ENCODE data around the gene GAST. TPM values are rescaled to one million over a fixed set of nuclear protein-coding genes. Genes with fewer than 3 reads are reported as not detected.

GAST gene
- total and polyA plus RNA-seq, 2 of the 4 experiments (the other 2 are of a cell fraction): not detected

GRCh38 chr17:41691031-41691777 is 20.9 kb upstream of the GAST start:
- Histone ChIP-seq H2BK5ac (ENCODE audit: low read depth, low read length, poor library complexity, severe bottlenecking) (no peak overlapping the region), H3K27me3 (ENCODE audit: control insufficient read depth, insufficient read depth, low read length) (no peaks in the 10 kb centered on the region), H3K9me1 (ENCODE audit: insufficient read depth, low read length) (peaks cover 16% of the 10 kb centered on the region), H3K9ac (ENCODE audit: low read depth, low read length) (peak overlapping the region; percentile 45; the same call in 1 of the 2 replicates), H2AK5ac (ENCODE audit: low read depth, low read length) (no peak overlapping the region), H3K56ac (ENCODE audit: extremely low read depth, insufficient read depth, low read length) (no peak overlapping the region), H2AK9ac (replicated peaks; ENCODE audit: low read depth, low read length, poor library complexity) (no peak overlapping the region), H3K9me3 (ENCODE audit: control insufficient read depth, insufficient read depth, low read length) (no peaks in the 10 kb centered on the region), H3K27ac (ENCODE audit: insufficient read depth, low read length) (no peak overlapping the region), H3K79me1 (ENCODE audit: low read depth in 1 of 2, low read length in 2 of 2) (peaks cover 19 to 49% of the 10 kb centered on the region in 2 experiments), H2BK20ac (ENCODE audit: low read depth, low read length) (no peak overlapping the region), H2BK120ac (ENCODE audit: low read depth, low read length) (no peak overlapping the region), H3K36me3 (ENCODE audit: control insufficient read depth, insufficient read depth, low read length) (peaks cover 46% of the 10 kb centered on the region), H3K4me2 (ENCODE audit: low read depth, low read length) (peak overlapping the region; percentile 22; the same call in 1 of the 2 replicates), H3K23ac (ENCODE audit: low read depth, low read length) (peak overlapping the region; percentile 17; the same call in 1 of the 2 replicates), H2AFZ (replicated peaks; ENCODE audit: low read length, poor library complexity) (no peak overlapping the region), H2BK15ac (ENCODE audit: low read depth, low read length) (no peak overlapping the region), H3K4me1 (ENCODE audit: control insufficient read depth, insufficient read depth, low read length) (peaks cover 4% of the 10 kb centered on the region), H4K5ac (ENCODE audit: low read depth, low read length) (no peak overlapping the region), H3K14ac (replicated peaks; ENCODE audit: low read depth, low read length) (no peak overlapping the region; the same call in 1 of the 2 replicates), H4K8ac (ENCODE audit: low read depth in 2 of 2, low read length in 2 of 2) (no peak overlapping the region), H3K18ac (ENCODE audit: low read depth, low read length) (no peak overlapping the region), H4K20me1 (ENCODE audit: insufficient read depth, low read length) (peaks cover 70% of the 10 kb centered on the region), H3K4ac (ENCODE audit: low read depth, low read length) (no peak overlapping the region), H4K91ac (ENCODE audit: insufficient read depth, low read depth, low read length) (no peak overlapping the region), H3K4me3 (ENCODE audit: insufficient read depth, low read depth, low read length) (no peak overlapping the region)
- in situ Hi-C loops (cut with MboI; ENCODE audit: low sequenced_read_pairs): no loop called here
- ATAC-seq (ENCODE audit: low read depth) (no peak), DNase-seq (peak; percentile 2)
- TF ChIP-seq RCOR1 (IDR thresholded peaks at IDR 0.05; ENCODE audit: insufficient replicate concordance, low read length) (no peak), ELK1 (IDR thresholded peaks at IDR 0.05; ENCODE audit: borderline replicate concordance, low read depth, low read length) (no peak), NFE2L2 (IDR thresholded peaks at IDR 0.05; ENCODE audit: low read depth, low read length) (no peak), MAZ (IDR thresholded peaks at IDR 0.05; ENCODE audit: borderline replicate concordance, low read depth, low read length) (no peak), FOS (IDR thresholded peaks at IDR 0.05; ENCODE audit: low read depth, low read length) (no peak), SMC3 (IDR thresholded peaks at IDR 0.05; ENCODE audit: low read depth, low read length) (no peak), RFX5 (IDR thresholded peaks at IDR 0.05; ENCODE audit: low read depth, low read length) (no peak), CEBPB (IDR thresholded peaks at IDR 0.05; ENCODE audit: low read depth, low read length) (no peak), POLR2A (IDR thresholded peaks at IDR 0.05; ENCODE audit: low read depth, low read length) (no peak)
- dilution Hi-C loops (cut with HindIII; ENCODE audit: low sequenced_read_pairs, unreplicated experiment): no loop called here
- ChIA-PET CTCF (no interaction called here), POLR2A (ENCODE audit: unreplicated experiment) (no interaction called here)
- TSS peak; percentile 66 for BruUV-seq (replicated peaks)
- WGBS, 2 experiments (ENCODE audit: extremely low coverage in 2 of 2, insufficient read length in 1 of 2): 90% methylated on average over 4 of the region's 10 CpGs; no CpG with 5 or more reads in 1 of the 2 experiments
- intact Hi-C loops (cut with micrococcal nuclease): no loop called here
